OCI-LY3 (cell line): ENCODE measurements around the gene ZEB1.

Experiments used
- H2AFZ ChIP-seq: fragments of 200-600, 300-600 bp; shearing (Covaris generic); 2 replicates; pipeline ENCODE4 v1.6.0; 2014; ENCODE audit warnings: antibody characterized with exemption, low read depth, low read length
- H3K27ac ChIP-seq: fragments of 200-600, 300-600 bp; sonication (generic); 2 replicates; pipeline ENCODE4 v1.5.1; 2014; ENCODE audit warnings: mild to moderate bottlenecking, low read length, moderate library complexity, mixed read lengths
- H3K27me3 ChIP-seq: fragments of 200-600, 300-600 bp; sonication (generic); 2 replicates; pipeline ENCODE4 v1.6.1; 2014; ENCODE audit warnings: low read depth, low read length, mixed read lengths
- H3K36me3 ChIP-seq: fragments of 200-600, 300-600 bp; sonication (generic); replicated peaks from 2 replicates; pipeline ENCODE3; 2014; ENCODE audit warnings: low read depth, low read length, mixed read lengths
- H3K4me1 ChIP-seq: fragments of 300-600, 200-600 bp; sonication (generic); 2 replicates; pipeline ENCODE4 v1.6.1; 2014; ENCODE audit warnings: low read length, mixed read lengths
- H3K4me2 ChIP-seq: fragments of 200-600, 300-600 bp; sonication (generic); 2 replicates; pipeline ENCODE4 v1.6.1; 2014; ENCODE audit warnings: low read length, mixed read lengths
- H3K4me3 ChIP-seq: fragments of 300-600, 200-600 bp; sonication (generic); 2 replicates; pipeline ENCODE4 v1.5.1; 2014; ENCODE audit warnings: antibody characterized with exemption, mild to moderate bottlenecking, low read length, moderate library complexity
- H3K79me2 ChIP-seq: fragments of 300-600, 200-600 bp; shearing (Covaris generic); 2 replicates; pipeline ENCODE4 v1.6.1; 2014; ENCODE audit warnings: mild to moderate bottlenecking, low read length, mixed read lengths
- H3K9ac ChIP-seq: fragments of 300-600, 200-600 bp; shearing (Covaris generic); 2 replicates; pipeline ENCODE4 v1.6.0; 2014; ENCODE audit warnings: mild to moderate bottlenecking, low read length, moderate library complexity
- H3K9me3 ChIP-seq: fragments of 200-600, 300-600 bp; shearing (Covaris generic); 2 replicates; pipeline ENCODE4 v1.6.1; 2014; ENCODE audit warnings: low read length, mixed read lengths; ENCODE audit not compliant: insufficient read depth
- H4K20me1 ChIP-seq: fragments of 200-600, 300-600 bp; sonication (generic); 2 replicates; pipeline ENCODE4 v1.6.1; 2016; ENCODE audit warnings: low read length, mixed read lengths; ENCODE audit not compliant: insufficient read depth
- CTCF ChIP-seq: fragments of 200-600, 300-600 bp; sonication (generic); IDR thresholded peaks from 2 replicates; pipeline ENCODE4 v1.5.1; 2014; ENCODE audit warnings: antibody characterized with exemption, low read length, low read depth
- EZH2phosphoT487 ChIP-seq: fragments of 200-600 bp; shearing (Covaris generic); IDR thresholded peaks from 2 replicates; pipeline ENCODE4 v1.6.1; 2018; ENCODE audit warnings: antibody characterized with exemption, mixed run types, low read depth

Gene ZEB1

GRCh38 chr10:31431021-31431420, 112.0 kb downstream of the ZEB1 start:
- TF ChIP-seq EZH2phosphoT487 (no peak), CTCF (no peak)
- peaks cover 93% of the 10 kb centered on the region for H3K79me2 ChIP-seq

DNA sequence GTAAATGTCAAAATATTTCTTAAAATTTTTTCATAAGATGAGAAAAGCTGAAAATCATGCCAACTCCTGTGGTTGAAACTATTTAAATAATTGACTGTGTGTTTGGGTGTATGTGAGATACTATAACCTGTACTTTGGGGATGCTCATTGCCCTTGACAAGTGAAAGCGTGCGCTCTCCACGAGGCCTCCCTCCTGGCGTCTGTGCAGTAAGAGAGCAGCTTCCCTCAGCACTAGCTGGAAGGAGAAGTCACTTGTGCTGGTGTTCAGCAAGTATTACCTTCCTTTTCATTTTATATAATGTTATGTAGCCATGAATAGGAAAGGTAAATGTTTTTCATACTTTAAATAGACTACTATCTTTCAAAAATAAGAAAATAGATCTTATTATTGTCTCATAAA, 118.9 kb downstream of the ZEB1 start:
- H2AFZ ChIP-seq: no peak overlapping the region

More at GRCh38 chr10:31431021-31431420, 112.0 kb downstream of the ZEB1 start:
- Histone ChIP-seq H4K20me1 (peaks cover 67% of the 10 kb centered on the region), H3K27me3 (no peaks in the 10 kb centered on the region), H3K9me3 (no peaks in the 10 kb centered on the region), H3K9ac (no peak overlapping the region), H2AFZ (no peak overlapping the region), H3K27ac (no peak overlapping the region), H3K4me3 (no peak overlapping the region), H3K36me3 (peaks cover 6% of the 10 kb centered on the region), H3K4me1 (peaks cover 16% of the 10 kb centered on the region), H3K4me2 (no peak overlapping the region)

DNA sequence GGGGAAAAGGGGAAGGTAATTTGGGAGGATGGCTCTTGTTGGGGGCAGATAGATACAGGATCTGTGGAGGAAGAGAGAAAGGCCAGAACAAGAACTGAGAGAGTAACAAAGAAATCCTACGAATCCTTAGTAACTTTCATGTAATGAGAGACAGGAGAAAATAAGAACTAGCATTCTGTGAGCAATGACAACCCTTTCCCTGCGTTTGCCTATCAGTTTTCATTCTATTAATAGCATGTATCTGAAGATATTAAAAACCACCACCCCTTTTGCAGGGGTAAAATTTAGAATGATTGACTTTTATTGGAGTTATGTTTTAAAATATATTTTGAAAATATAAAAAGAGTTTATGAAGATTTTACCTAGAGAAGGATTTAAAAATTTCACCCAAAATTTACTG, 132.8 kb downstream of the ZEB1 start:
- no peak overlapping the region for H3K4me3 ChIP-seq
- no peak overlapping the region for H3K4me2 ChIP-seq
- no peak overlapping the region for H2AFZ ChIP-seq
- H3K9me3 ChIP-seq: no peaks in the 10 kb centered on the region
- no peaks in the 10 kb centered on the region for H3K4me1 ChIP-seq
- H3K79me2 ChIP-seq: peaks cover 41% of the 10 kb centered on the region
- peaks cover 8% of the 10 kb centered on the region for H3K36me3 ChIP-seq
- H4K20me1 ChIP-seq: peaks cover 13% of the 10 kb centered on the region
- H3K27me3 ChIP-seq: no peaks in the 10 kb centered on the region
- H3K9ac ChIP-seq: no peak overlapping the region
- TF ChIP-seq CTCF: no peak
- TF ChIP-seq EZH2phosphoT487: no peak
- no peak overlapping the region for H3K27ac ChIP-seq

More for the DNA sequence above, 118.9 kb downstream of the ZEB1 start:
- Histone ChIP-seq H3K9me3 (no peaks in the 10 kb centered on the region), H3K36me3 (peaks cover 2% of the 10 kb centered on the region), H3K27me3 (no peaks in the 10 kb centered on the region), H3K4me3 (no peak overlapping the region), H3K79me2 (peaks cover 71% of the 10 kb centered on the region), H3K4me1 (no peaks in the 10 kb centered on the region), H4K20me1 (peaks cover 38% of the 10 kb centered on the region), H3K9ac (no peak overlapping the region), H3K27ac (no peak overlapping the region), H3K4me2 (no peak overlapping the region)
- TF ChIP-seq CTCF (no peak), EZH2phosphoT487 (no peak)

DNA sequence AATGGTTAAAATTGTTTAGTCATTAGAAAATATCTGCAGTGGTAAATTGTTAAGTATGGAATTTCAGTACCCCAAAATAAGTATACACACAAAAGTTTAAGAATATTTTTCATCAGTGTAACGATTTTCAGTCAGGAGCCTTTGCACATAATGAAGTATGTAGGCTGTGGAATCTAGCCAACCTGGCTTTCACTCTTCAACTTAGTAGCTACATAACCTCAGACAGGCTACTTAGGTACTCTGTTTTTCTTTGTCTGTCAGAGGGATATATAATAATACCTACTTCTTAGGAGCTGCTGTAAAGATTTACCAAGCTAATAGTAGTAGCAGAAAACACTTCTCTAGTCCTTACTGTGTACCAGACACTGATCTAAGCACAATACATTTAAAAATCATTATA, 137.5 kb downstream of the ZEB1 start:
- Histone ChIP-seq H3K9me3 (no peaks in the 10 kb centered on the region), H3K4me1 (no peaks in the 10 kb centered on the region), H2AFZ (no peak overlapping the region), H3K4me2 (no peak overlapping the region), H3K4me3 (no peak overlapping the region), H3K36me3 (peaks cover 12% of the 10 kb centered on the region), H3K79me2 (peaks cover 56% of the 10 kb centered on the region), H3K27ac (no peak overlapping the region), H4K20me1 (peaks cover 12% of the 10 kb centered on the region), H3K27me3 (no peaks in the 10 kb centered on the region), H3K9ac (no peak overlapping the region)
- TF ChIP-seq EZH2phosphoT487 (no peak), CTCF (no peak)
